HEK293T (cell line): Measurements from ENCODE around the gene PDE2A.

Experiments used
- CTCF ChIA-PET: fragments of 350-600 bp; formaldehyde crosslinking; extraction: SDS; loops from one replicate; lab custom pipeline; 2021; ENCODE audit warnings: antibody characterized with exemption, inconsistent platforms; lab: Yijun Ruan, JAX
- POLR2A ChIA-PET: fragments of 350-600 bp; formaldehyde crosslinking; extraction: SDS; loops from one replicate; lab custom pipeline; 2020; ENCODE audit warnings: antibody characterized with exemption, inconsistent platforms; lab: Yijun Ruan, JAX
- DNase-seq: peaks from one replicate; pipeline ENCODE4 v3.0.0; 2012; ENCODE audit warnings: mixed read lengths; ENCODE audit errors: extremely low spot score
- ARNT ChIP-seq: fragments of 450-650 bp; IDR thresholded peaks from 2 replicates; pipeline ENCODE4 v1.6.1; 2017; ENCODE audit warnings: mild to moderate bottlenecking
- BHLHE40 ChIP-seq: fragments of 450-650 bp; IDR thresholded peaks from 2 replicates; pipeline ENCODE4 v1.6.1; 2016; ENCODE audit warnings: mild to moderate bottlenecking, moderate library complexity, borderline replicate concordance
- CTBP1 ChIP-seq: fragments of 450-650 bp; IDR thresholded peaks from 2 replicates; pipeline ENCODE4 v1.6.1; 2016; ENCODE audit warnings: borderline replicate concordance
- ELF4 ChIP-seq: fragments of 450-650 bp; IDR thresholded peaks from 2 replicates; pipeline ENCODE4 v1.6.1; 2017; ENCODE audit warnings: antibody characterized with exemption
- FOXA1 ChIP-seq: fragments of 450-650 bp; IDR thresholded peaks from 2 replicates; pipeline ENCODE4 v1.6.1; 2016; ENCODE audit warnings: mild to moderate bottlenecking
- FOXK2 ChIP-seq: fragments of 450-650 bp; IDR thresholded peaks from 2 replicates; pipeline ENCODE4 v1.6.1; 2016; ENCODE audit warnings: mild to moderate bottlenecking
- FOXM1 ChIP-seq: fragments of 450-650 bp; IDR thresholded peaks from 2 replicates; pipeline ENCODE4 v1.6.1; 2017; ENCODE audit warnings: mild to moderate bottlenecking, borderline replicate concordance
- HDGF ChIP-seq: fragments of 450-650 bp; IDR thresholded peaks from 2 replicates; pipeline ENCODE4 v1.6.1; 2017; ENCODE audit warnings: antibody characterized with exemption, borderline replicate concordance
- L3MBTL2 ChIP-seq: fragments of 450-650 bp; conservative IDR thresholded peaks from 2 replicates; pipeline ENCODE4 v1.6.1; 2016; ENCODE audit warnings: mild to moderate bottlenecking
- LEF1 ChIP-seq: fragments of 450-650 bp; IDR thresholded peaks from 2 replicates; pipeline ENCODE4 v1.6.1; 2017; ENCODE audit warnings: mild to moderate bottlenecking, borderline replicate concordance
- NFRKB ChIP-seq: fragments of 450-650 bp; IDR thresholded peaks from 2 replicates; pipeline ENCODE4 v1.6.1; 2016; ENCODE audit warnings: mild to moderate bottlenecking, moderate library complexity
- SP1 ChIP-seq: fragments of 450-650 bp; IDR thresholded peaks from 2 replicates; pipeline ENCODE4 v1.6.1; 2017
- SUZ12 ChIP-seq: fragments of 450-650 bp; IDR thresholded peaks from 2 replicates; pipeline ENCODE4 v1.6.1; 2016; ENCODE audit warnings: mild to moderate bottlenecking
- TARDBP ChIP-seq: fragments of 450-650 bp; IDR thresholded peaks from 2 replicates; pipeline ENCODE4 v1.6.1; 2016
- ZNF384 ChIP-seq: fragments of 450-650 bp; IDR thresholded peaks from 2 replicates; pipeline ENCODE4 v1.6.1; 2016
- TF ChIP-seq, protein P1 (sequence below): fragments of 450-650 bp; IDR thresholded peaks from 2 replicates; pipeline ENCODE4 v1.6.1; 2016

PDE2A gene

DNA sequence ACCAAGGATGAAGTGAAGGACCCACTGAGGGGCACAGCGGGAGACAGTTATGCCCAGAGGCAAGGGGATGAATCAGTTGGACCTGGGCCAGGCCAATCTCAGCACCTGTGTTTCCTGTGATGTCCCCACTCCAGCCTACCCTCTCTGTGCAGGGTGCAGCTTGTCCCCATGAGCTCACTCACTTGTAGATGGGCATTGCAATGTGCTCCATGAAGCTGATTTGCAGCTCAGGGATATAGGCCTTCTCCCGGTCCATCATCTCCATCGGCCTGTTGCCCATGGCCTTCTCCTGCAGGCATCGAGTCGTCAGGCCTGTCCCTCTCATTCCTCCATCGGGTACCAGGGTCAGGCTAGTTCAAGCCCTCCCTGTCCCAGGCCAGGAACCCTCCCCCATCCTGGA lies 96.2 kb downstream of the PDE2A start:
- no peak for TF ChIP-seq SP1
- no peak for TF ChIP-seq HDGF
- TF ChIP-seq LEF1: no peak
- TF ChIP-seq ELF4: no peak
- no peak for TF ChIP-seq ARNT
- no peak for TF ChIP-seq FOXA1
- no peak for TF ChIP-seq SUZ12
- no peak for TF ChIP-seq ZNF384
- TF ChIP-seq FOXM1: no peak
- TF ChIP-seq, protein P1, sequence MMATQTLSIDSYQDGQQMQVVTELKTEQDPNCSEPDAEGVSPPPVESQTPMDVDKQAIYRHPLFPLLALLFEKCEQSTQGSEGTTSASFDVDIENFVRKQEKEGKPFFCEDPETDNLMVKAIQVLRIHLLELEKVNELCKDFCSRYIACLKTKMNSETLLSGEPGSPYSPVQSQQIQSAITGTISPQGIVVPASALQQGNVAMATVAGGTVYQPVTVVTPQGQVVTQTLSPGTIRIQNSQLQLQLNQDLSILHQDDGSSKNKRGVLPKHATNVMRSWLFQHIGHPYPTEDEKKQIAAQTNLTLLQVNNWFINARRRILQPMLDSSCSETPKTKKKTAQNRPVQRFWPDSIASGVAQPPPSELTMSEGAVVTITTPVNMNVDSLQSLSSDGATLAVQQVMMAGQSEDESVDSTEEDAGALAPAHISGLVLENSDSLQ: no peak
- no peak for TF ChIP-seq L3MBTL2
- no peak for TF ChIP-seq CTBP1
- TF ChIP-seq BHLHE40: no peak
- ChIA-PET POLR2A (no interaction called here), CTCF (interaction anchor here (0.6 to 0.7 kb wide), 3 partner anchors 12 to 107 kb away, joined by 3 read pairs; no protein-coding TSS in a partner anchor)
- no peak for DNase-seq

DNA sequence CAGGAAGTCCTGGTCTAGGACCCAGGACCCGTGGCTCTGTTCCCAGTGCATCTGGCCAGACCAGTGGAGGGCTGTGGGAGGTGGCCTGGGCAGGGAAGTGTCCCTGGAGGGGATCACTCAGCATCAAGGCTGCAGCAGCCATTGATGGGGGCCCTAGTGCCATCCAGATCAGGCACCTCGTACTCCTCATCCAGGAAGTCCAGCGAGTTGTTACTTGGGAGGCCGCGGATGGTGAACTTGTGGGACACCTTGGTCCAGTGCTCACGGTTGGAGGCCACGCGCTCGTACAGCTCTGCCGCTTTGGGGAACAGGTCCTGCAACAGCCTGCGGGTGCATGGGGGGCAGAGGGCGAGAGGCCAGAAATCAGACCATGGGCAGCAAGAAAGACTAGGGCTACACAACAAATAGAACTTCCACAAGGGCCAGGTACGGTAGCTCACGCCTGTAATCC lies 96.9 kb downstream of the PDE2A start:
- TF ChIP-seq LEF1 (no peak), ELF4 (no peak)
- ChIA-PET CTCF (no interaction called here), POLR2A (no interaction called here)
- no peak for DNase-seq

DNA sequence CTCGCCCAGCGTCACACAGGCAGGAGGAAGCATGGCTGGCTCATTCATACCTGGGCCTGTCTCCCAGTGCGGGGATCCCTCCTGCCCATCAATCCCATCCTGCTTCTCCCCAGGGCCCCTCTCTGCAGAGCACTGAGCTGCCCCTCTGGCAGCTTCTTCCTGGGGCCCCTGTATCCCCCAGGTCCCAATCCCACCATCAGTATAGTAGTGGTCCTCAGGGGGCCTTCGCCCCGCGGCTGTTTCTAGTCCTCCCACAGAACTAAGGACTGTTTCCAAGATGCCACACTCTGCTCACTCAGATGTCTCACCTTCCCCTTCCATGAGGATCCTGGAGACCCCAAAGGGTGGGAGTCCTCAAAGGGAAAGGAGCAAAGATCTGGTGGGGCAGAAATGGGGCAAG lies 97.6 kb downstream of the PDE2A start:
- DNase-seq: no peak
- TF ChIP-seq ELF4 (no peak), FOXA1 (no peak), SUZ12 (no peak), L3MBTL2 (no peak), SP1 (no peak), FOXM1 (no peak), NFRKB (no peak), BHLHE40 (no peak), HDGF (no peak), ARNT (no peak), LEF1 (no peak), FOXK2 (no peak)
- TF ChIP-seq, protein P1: no peak
- CTCF ChIA-PET: no interaction called here
- POLR2A ChIA-PET: no interaction called here

DNA sequence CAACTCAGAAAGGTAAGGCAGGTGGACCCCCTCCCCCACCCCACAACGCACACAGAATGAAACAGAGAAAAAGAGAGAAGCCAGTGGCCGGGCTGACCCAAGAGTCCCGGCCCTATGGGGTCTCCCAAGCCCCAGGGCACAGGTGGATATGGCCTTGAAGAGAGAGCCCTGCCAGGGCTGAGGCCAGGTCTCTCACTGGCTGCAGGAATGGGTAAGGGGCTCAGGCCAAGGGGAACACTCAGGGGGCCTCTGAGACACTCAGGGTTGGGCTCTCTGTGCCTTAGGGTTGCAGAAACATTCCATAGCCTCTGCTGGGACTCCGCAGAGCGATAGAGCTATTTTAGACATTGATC lies 98.0 kb downstream of the PDE2A start:
- TF ChIP-seq ARNT: no peak
- no peak for TF ChIP-seq ZNF384
- no peak for TF ChIP-seq ELF4
- no peak for TF ChIP-seq NFRKB
- no peak for TF ChIP-seq FOXA1
- TF ChIP-seq FOXK2: no peak
- TF ChIP-seq SUZ12: no peak
- no peak for TF ChIP-seq L3MBTL2
- no peak for TF ChIP-seq FOXM1
- TF ChIP-seq BHLHE40: no peak
- ChIA-PET POLR2A (no interaction called here), CTCF (no interaction called here)
- DNase-seq: no peak

DNA sequence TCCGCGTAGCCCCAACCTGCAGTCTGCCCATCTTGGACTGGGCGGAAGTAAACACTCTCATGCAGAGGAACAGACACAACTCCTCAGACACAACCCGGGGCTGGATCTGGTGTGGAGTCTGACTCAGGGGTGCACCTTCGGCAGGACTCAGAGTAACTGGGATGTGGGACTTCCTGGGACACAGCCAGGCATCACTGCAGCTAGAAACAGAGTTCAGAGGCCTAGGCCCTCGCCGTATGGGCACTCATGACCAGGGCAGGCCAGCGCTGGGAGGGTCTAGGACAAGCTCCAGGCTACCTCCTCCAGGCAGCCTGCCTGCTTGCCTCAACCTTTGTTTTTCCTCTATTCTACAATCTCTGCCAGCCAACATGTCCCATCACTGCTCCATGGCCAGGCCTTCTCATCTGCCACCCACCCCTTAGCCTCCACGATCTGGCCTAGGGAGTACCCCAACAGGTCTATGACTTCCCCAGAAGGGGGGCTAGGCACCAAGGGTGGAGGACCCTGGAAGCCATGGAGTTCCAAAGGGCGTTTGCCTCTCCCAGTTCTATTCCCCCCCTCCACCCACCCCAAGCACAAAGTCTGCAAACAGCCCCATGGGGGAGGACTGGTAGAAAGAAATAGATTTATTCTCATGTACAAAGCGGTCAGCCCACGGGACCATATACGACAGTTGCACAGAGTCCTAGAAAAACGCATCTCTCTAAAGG lies 98.5 kb downstream of the PDE2A start:
- ChIA-PET CTCF (interaction anchor here (3.9 kb wide), 1 partner anchor 104 kb away, joined by 34 read pairs; no protein-coding TSS in a partner anchor), POLR2A (no interaction called here)
- no peak for TF ChIP-seq L3MBTL2
- no peak for TF ChIP-seq LEF1
- TF ChIP-seq FOXA1: no peak
- no peak for TF ChIP-seq ZNF384
- TF ChIP-seq BHLHE40: no peak
- TF ChIP-seq, protein P1: no peak
- TF ChIP-seq ARNT: no peak
- no peak for TF ChIP-seq HDGF
- no peak for TF ChIP-seq CTBP1
- no peak for DNase-seq

DNA sequence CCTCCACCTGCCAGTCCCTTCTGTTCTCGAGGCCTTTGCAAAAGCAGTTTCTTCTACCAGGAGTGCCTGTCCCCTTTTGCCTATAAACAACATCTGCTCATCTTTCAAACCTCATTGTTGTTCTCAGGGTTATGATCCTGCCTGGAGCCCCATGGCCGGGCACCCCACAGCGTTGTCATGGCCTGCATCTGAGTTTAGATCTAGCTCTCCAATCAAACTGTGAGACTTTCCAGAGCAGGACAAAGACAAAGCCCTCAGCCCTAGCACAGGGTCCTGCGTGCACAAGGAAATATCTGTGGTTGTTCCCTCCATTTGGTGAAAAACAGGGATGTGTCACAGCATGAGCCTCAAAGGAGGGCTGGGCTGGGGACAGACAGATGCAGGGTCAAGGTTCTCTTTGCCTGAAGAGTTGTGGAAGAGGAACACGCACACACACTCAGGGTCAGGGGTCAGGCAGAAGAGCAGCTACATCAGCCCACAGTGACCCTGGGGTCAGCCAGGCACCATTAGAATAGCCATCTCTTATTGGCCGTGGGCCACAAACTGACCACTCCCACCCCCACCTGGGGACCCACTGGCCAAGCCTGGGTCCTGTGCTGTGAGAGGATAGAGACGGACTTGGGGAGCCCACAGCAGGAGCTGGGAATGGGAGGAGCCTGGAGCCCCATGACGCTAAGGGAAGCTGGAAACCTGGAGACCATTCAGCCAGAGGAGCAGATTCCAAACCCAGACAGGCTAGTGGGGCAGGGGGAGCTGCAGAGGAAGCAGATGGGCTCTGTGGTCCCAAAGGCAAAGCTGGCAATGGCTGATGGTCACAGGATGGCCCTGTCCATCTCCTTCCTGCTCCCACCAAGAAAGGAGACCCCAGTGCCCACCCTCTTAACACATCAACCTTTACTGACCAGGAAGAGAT lies 99.4 kb downstream of the PDE2A start:
- TF ChIP-seq HDGF (no peak), SP1 (no peak), NFRKB (no peak), FOXK2 (no peak), ELF4 (no peak), ZNF384 (no peak), BHLHE40 (no peak), SUZ12 (no peak), L3MBTL2 (no peak), CTBP1 (no peak), FOXM1 (no peak), FOXA1 (no peak), TARDBP (no peak), LEF1 (no peak), ARNT (no peak)
- TF ChIP-seq, protein P1: no peak
- POLR2A ChIA-PET: no interaction called here
- CTCF ChIA-PET: interaction anchor here (1.5 to 3.9 kb wide), 4 partner anchors 14 to 103 kb away, joined by 3 to 34 read pairs (median 6); no protein-coding TSS in a partner anchor
- DNase-seq: no peak
